Endothelial cell of umbilical vein (primary cell): ENCODE data around the gene GNAL. TPM values are rescaled to one million over a fixed set of nuclear protein-coding genes. Genes with fewer than 3 reads are reported as not detected.

Source experiments
- BruUV-seq: library from RNA; stranded (reverse); fragments of 400-500 nt; replicated peaks from 2 replicates; lab custom pipeline; 2021; lab: Mats Ljungman, UMichigan
- CTCF ChIA-PET: fragments of 300-600, 350-600 bp; sonication (Branson Sonifier 250); formaldehyde crosslinking; loops from one replicate; lab custom pipeline; 2021; ENCODE audit warnings: antibody characterized with exemption, inconsistent platforms; lab: Charles Lee
- POLR2A ChIA-PET: fragments of 300-600, 350-600 bp; sonication (Branson Sonifier 250); formaldehyde crosslinking; loops from one replicate; lab custom pipeline; 2021; ENCODE audit warnings: antibody characterized with exemption, inconsistent platforms; lab: Charles Lee
- DNase-seq: peaks from one replicate; pipeline ENCODE4 v3.0.0-alpha.2; 2011; ENCODE audit warnings: low read depth, low spot score
- FAIRE-seq: peaks from 2 replicates; lab custom pipeline; 2011; peaks lifted over from hg19 to GRCh38; lab: Jason Lieb, UNC
- H2AFZ ChIP-seq: 2 replicates; pipeline ENCODE4 v1.6.0; 2012; ENCODE audit warnings: low read depth, low read length, control low read depth, inconsistent platforms
- H3K27ac ChIP-seq: 2 replicates; pipeline ENCODE4 v1.5.1; 2011; ENCODE audit warnings: low read depth, mild to moderate bottlenecking, control low read depth, low read length, moderate library complexity; ENCODE audit not compliant: insufficient read depth
- H3K27me3 ChIP-seq, 2 experiments: 2 replicates each; pipeline versions ENCODE4 v1.6.0 to v1.6.1; 2011; ENCODE audit warnings: low read length in 2 of 2, mixed read lengths in 1 of 2; ENCODE audit not compliant: control insufficient read depth in 2 of 2, insufficient read depth in 2 of 2
- H3K36me3 ChIP-seq, 2 experiments: 2 replicates in 1 of 2; 3 replicates in 1 of 2; pipeline ENCODE4 v1.5.1; 2011; ENCODE audit warnings: low read length in 2 of 2, mild to moderate bottlenecking in 1 of 2, moderate library complexity in 1 of 2; ENCODE audit not compliant: control insufficient read depth in 2 of 2, insufficient read depth in 2 of 2; ENCODE audit errors: extremely low read depth in 1 of 2
- H3K4me1 ChIP-seq: 3 replicates; pipeline ENCODE4 v1.5.1; 2011; ENCODE audit warnings: mild to moderate bottlenecking, low read length; ENCODE audit not compliant: control insufficient read depth, insufficient read depth; ENCODE audit errors: extremely low read depth
- H3K4me2 ChIP-seq: 2 replicates; pipeline ENCODE4 v1.6.1; 2011; ENCODE audit warnings: low read length, control low read depth, mixed read lengths; ENCODE audit not compliant: insufficient read depth
- H3K4me3 ChIP-seq, 3 experiments: fragments of 200-600 bp in 1 of 3; sonication (generic), shearing (Covaris generic) in 1 of 3; replicated peaks in 1 of 3; 2 replicates each; pipeline ENCODE4 v1.5.1; 2011 to 2016; ENCODE audit warnings: control low read depth in 3 of 3, low read length in 3 of 3, mild to moderate bottlenecking in 2 of 3, inconsistent platforms in 1 of 3, low read depth in 1 of 3, moderate library complexity in 1 of 3; ENCODE audit not compliant: insufficient read depth in 1 of 3
- H3K79me2 ChIP-seq: 2 replicates; pipeline ENCODE4 v1.6.0; 2012; ENCODE audit warnings: low read length, inconsistent platforms; ENCODE audit not compliant: control insufficient read depth, insufficient read depth
- H3K9ac ChIP-seq: replicated peaks from 2 replicates; pipeline ENCODE3; 2011; ENCODE audit warnings: low read length, control low read depth; ENCODE audit not compliant: insufficient read depth; ENCODE audit errors: extremely low read depth
- H3K9me1 ChIP-seq: replicated peaks from 3 replicates; pipeline ENCODE4 v1.6.0; 2011; ENCODE audit warnings: mild to moderate bottlenecking, low read length; ENCODE audit not compliant: control insufficient read depth, insufficient read depth; ENCODE audit errors: extremely low read depth
- H3K9me3 ChIP-seq: replicated peaks from 2 replicates; pipeline ENCODE4 v1.5.1; 2012; ENCODE audit warnings: low read length, inconsistent platforms; ENCODE audit not compliant: control insufficient read depth, insufficient read depth
- H4K20me1 ChIP-seq: replicated peaks from 2 replicates; pipeline ENCODE3; 2011; ENCODE audit warnings: mild to moderate bottlenecking, low read length; ENCODE audit not compliant: control insufficient read depth, insufficient read depth; ENCODE audit errors: extremely low read depth
- CTCF ChIP-seq, 2 donors: IDR thresholded peaks; 1 replicate in 1 of 2; 2 replicates in 1 of 2; pipeline ENCODE4 v1.5.1; 2011; ENCODE audit warnings: low read length in 2 of 2, mild to moderate bottlenecking in 2 of 2, moderate library complexity in 2 of 2, control low read depth in 1 of 2, inconsistent platforms in 1 of 2, low read depth in 1 of 2; ENCODE audit not compliant: insufficient read depth in 1 of 2; ENCODE audit errors: extremely low read depth in 1 of 2
- EZH2 ChIP-seq: IDR thresholded peaks from 2 replicates; pipeline ENCODE4 v1.6.1; 2012; ENCODE audit warnings: borderline replicate concordance, low read depth, mild to moderate bottlenecking, moderate library complexity, low read length, inconsistent platforms; ENCODE audit not compliant: severe bottlenecking
- FOS ChIP-seq: IDR thresholded peaks from 2 replicates; pipeline ENCODE4 v1.6.1; 2011; ENCODE audit warnings: mild to moderate bottlenecking, low read length, moderate library complexity, borderline replicate concordance; ENCODE audit not compliant: insufficient read depth
- GATA2 ChIP-seq: IDR thresholded peaks from 2 replicates; pipeline ENCODE4 v1.7.0; 2011; ENCODE audit warnings: low read depth, mild to moderate bottlenecking, moderate library complexity, mixed read lengths, low read length; ENCODE audit not compliant: insufficient read length, insufficient read depth
- MYC ChIP-seq: IDR thresholded peaks from one replicate; pipeline ENCODE4 v1.6.1; 2011; ENCODE audit warnings: mild to moderate bottlenecking, low read depth, low read length
- dilution Hi-C: fragments of 300-500 bp; cut with MboI; formaldehyde crosslinking; loops from one replicate; pipeline ENCODE4 v1.15.0; 2019; ENCODE audit warnings: low sequenced_read_pairs; ENCODE audit not compliant: extremely low pct_ligation_motif_present
- intact Hi-C: fragments of 100-400 bp; cut with micrococcal nuclease; formaldehyde crosslinking; loops from one replicate; pipeline ENCODE4 v1.10.0; 2022
- polyA plus RNA-seq, 4 experiments: library from polyadenylated mRNA; depleted of rRNA in 3 of 4; stranded (reverse) in 3 of 4; unstranded in 1 of 4; fragments of >200 nt; gene quantifications; 2 replicates each; pipeline versions ENCODE4 v1.2.1 to v1.2.3, GENCODE V29; 2011 to 2012; ENCODE audit warnings: missing spikeins in 1 of 4
- total RNA-seq: library from RNA; stranded (reverse); gene quantifications from 2 replicates; pipeline ENCODE4 v1.2.3, GENCODE V29; 2021

Gene GNAL
- total and polyA plus RNA-seq, 2 donors (not counting 3 experiments of a cell fraction or from before 2014, with no cell fraction given): 0.07 to 0.73 TPM

GRCh38 chr18:11800566-11801334 lies 111.7 kb downstream of the GNAL start:
- no TSS peak for BruUV-seq
- Histone ChIP-seq H3K9ac (no peak overlapping the region), H3K36me3 (no peaks in the 10 kb centered on the region), H3K27me3 (no peaks in the 10 kb centered on the region), H3K4me1 (no peaks in the 10 kb centered on the region), H3K9me1 (no peaks in the 10 kb centered on the region), H3K4me3 (no peak overlapping the region), H3K9me3 (no peaks in the 10 kb centered on the region), H3K27ac (no peak overlapping the region), H3K4me2 (no peak overlapping the region), H2AFZ (no peak overlapping the region), H3K79me2 (no peaks in the 10 kb centered on the region), H4K20me1 (no peaks in the 10 kb centered on the region)
- intact Hi-C loops (no loop called here), dilution Hi-C loops (no loop called here)
- FAIRE-seq (no peak), DNase-seq (no peak)
- ChIA-PET CTCF (no interaction called here), POLR2A (no interaction called here)
- TF ChIP-seq MYC: no peak
- TF ChIP-seq FOS: no peak
- TF ChIP-seq GATA2: no peak
- TF ChIP-seq EZH2: no peak
- no peak for TF ChIP-seq CTCF (IDR thresholded peaks at IDR 0.05; ENCODE audit: extremely low read depth in 1 of 2, insufficient read depth in 1 of 2, low read depth in 1 of 2, low read length in 2 of 2)
